A549 (cell line): Measurements from ENCODE around the gene ZSCAN10. TPM values are rescaled to one million over a fixed set of nuclear protein-coding genes. Genes with fewer than 3 reads are reported as not detected.

Experiments
- ATAC-seq, 2 experiments: fragments of 200-7000 bp in 1 of 2; fragments of >200 bp in 1 of 2; cut with Nextera tagmentation in 1 of 2; cut with Tn5 transposase in 1 of 2; 3 replicates each; pipeline versions ENCODE4 v1.8.0 to v1.9.1; 2018 to 2020; ENCODE audit warnings: mild to moderate bottlenecking in 1 of 2, moderate library complexity in 1 of 2
- CTCF ChIA-PET: fragments of 300-600 bp; sonication (Branson Sonifier 250); formaldehyde crosslinking; extraction: SDS; loops from one replicate; lab custom pipeline; 2021; ENCODE audit warnings: antibody characterized with exemption, inconsistent platforms; lab: Yijun Ruan, JAX
- POLR2A ChIA-PET: fragments of 350-600 bp; formaldehyde crosslinking; extraction: SDS; loops from one replicate; lab custom pipeline; 2021; ENCODE audit warnings: antibody characterized with exemption, inconsistent platforms; lab: Yijun Ruan, JAX
- DNase-seq, 2 experiments: peaks; one replicate each; pipeline versions ENCODE4 v3.0.0 to v3.0.0-alpha.2; 2011 to 2016; ENCODE audit warnings: low read depth in 1 of 2, low spot score in 1 of 2
- FAIRE-seq: peaks from 2 replicates; lab custom pipeline; 2011; peaks lifted over from hg19 to GRCh38; lab: Jason Lieb, UNC
- H3K27ac ChIP-seq, 2 experiments: fragments of >200 bp; sonication (Bioruptor Twin); formaldehyde crosslinking; 3 replicates each; pipeline ENCODE4 v1.5.1; 2016 to 2017
- H3K4me1 ChIP-seq: fragments of >200 bp; sonication (Bioruptor Twin); formaldehyde crosslinking; 3 replicates; pipeline ENCODE4 v1.6.1; 2016
- H3K4me2 ChIP-seq: fragments of >200 bp; sonication (Bioruptor Twin); formaldehyde crosslinking; 3 replicates; pipeline ENCODE4 v1.6.1; 2016
- H3K4me3 ChIP-seq: fragments of >200 bp; sonication (Bioruptor Twin); formaldehyde crosslinking; 3 replicates; pipeline ENCODE4 v1.5.1; 2016
- H3K9me3 ChIP-seq: fragments of >200 bp; sonication (Bioruptor Twin); formaldehyde crosslinking; 3 replicates; pipeline ENCODE4 v1.6.1; 2016
- CBX2 ChIP-seq: fragments of 200-600 bp; sonication (generic); IDR thresholded peaks from 2 replicates; pipeline ENCODE4 v1.6.1; 2016; ENCODE audit warnings: low read depth, mild to moderate bottlenecking, borderline replicate concordance
- EHF ChIP-seq: fragments of 250-450 bp; sonication (Bioruptor Pico); IDR thresholded peaks from 2 replicates; pipeline ENCODE4 v1.5.0; 2020; ENCODE audit warnings: mild to moderate bottlenecking
- EP300 ChIP-seq, 2 experiments: fragments of >200 bp; sonication (Bioruptor Twin); formaldehyde crosslinking; IDR thresholded peaks; 2 replicates in 1 of 2; 3 replicates in 1 of 2; pipeline ENCODE4 v1.6.1; 2016 to 2017
- FOSL2 ChIP-seq, 2 experiments: fragments of 450-650 bp in 1 of 2; fragments of >200 bp in 1 of 2; sonication (Bioruptor Twin) in 1 of 2; formaldehyde crosslinking; IDR thresholded peaks; 2 replicates each; pipeline versions ENCODE4 v1.5.0 to v1.6.1; 2016 to 2020; ENCODE audit warnings: mild to moderate bottlenecking in 1 of 2, moderate library complexity in 1 of 2
- HOXA7 ChIP-seq: fragments of 250-450 bp; sonication (Bioruptor Pico); IDR thresholded peaks from 2 replicates; pipeline ENCODE4 v1.5.0; 2020; ENCODE audit warnings: mild to moderate bottlenecking, moderate library complexity
- HOXB5 ChIP-seq: fragments of 250-450 bp; sonication (Bioruptor Pico); IDR thresholded peaks from 2 replicates; pipeline ENCODE4 v1.5.0; 2020; ENCODE audit warnings: mild to moderate bottlenecking, moderate library complexity
- PBX3 ChIP-seq: IDR thresholded peaks from 2 replicates; pipeline ENCODE4 v1.6.1; 2012
- PHF8 ChIP-seq: fragments of 200-600 bp; sonication (generic); IDR thresholded peaks from 2 replicates; pipeline ENCODE4 v1.6.1; 2016; ENCODE audit warnings: low read depth, mild to moderate bottlenecking, antibody characterized with exemption, moderate library complexity, borderline replicate concordance
- POLR2A ChIP-seq: IDR thresholded peaks from 2 replicates; pipeline ENCODE4 v1.6.1; 2012; ENCODE audit warnings: mild to moderate bottlenecking, low read length
- POLR2AphosphoS2 ChIP-seq: conservative IDR thresholded peaks from 2 replicates; pipeline ENCODE4 v1.6.1; 2012; ENCODE audit warnings: low read length, improper control_type of control experiment, inconsistent platforms
- ZC3H11A ChIP-seq: fragments of 450-650 bp; IDR thresholded peaks from 2 replicates; pipeline ENCODE4 v1.6.1; 2014; ENCODE audit warnings: antibody characterized with exemption, mild to moderate bottlenecking
- ZNF302 ChIP-seq: fragments of 250-450 bp; sonication (Bioruptor Pico); IDR thresholded peaks from 2 replicates; pipeline ENCODE4 v1.9.0; 2021; ENCODE audit warnings: inconsistent platforms, mild to moderate bottlenecking, moderate library complexity
- WGBS: methylation state at CpG from one replicate; pipeline ENCODE4 v1.1.6; 2017; ENCODE audit errors: missing lambda C conversion rate; 5-methylcytosine and 5-hydroxymethylcytosine counted together
- polyA plus RNA-seq, 4 experiments: library from polyadenylated mRNA; depleted of rRNA in 3 of 4; stranded (reverse); fragments of >200 nt; fragmentation: RNase III in 1 of 4; extraction: RNeasy Plus Mini Kit Qiagen cat#74134 plus additional on column Dnase treatment in 1 of 4; gene quantifications; 2 replicates in 3 of 4; 3 replicates in 1 of 4; pipeline ENCODE4 v1.2.3, GENCODE V29; 2011 to 2017
- TF ChIP-seq, protein P1 (sequence below): IDR thresholded peaks from 2 replicates; pipeline ENCODE4 v1.6.1; 2012; ENCODE audit warnings: low read depth, borderline replicate concordance
- TF ChIP-seq, protein P2 (sequence below): fragments of 250-450 bp; sonication (Bioruptor Pico); IDR thresholded peaks from 2 replicates; pipeline ENCODE4 v1.5.0; 2020; ENCODE audit warnings: low read depth, mild to moderate bottlenecking, moderate library complexity
- TF ChIP-seq, protein P3 (sequence below): fragments of 150-350 bp; IDR thresholded peaks from 2 replicates; pipeline ENCODE4 v1.6.1; 2014; ENCODE audit warnings: low read depth, mild to moderate bottlenecking, low read length
- TF ChIP-seq, protein P4 (sequence below): fragments of 250-450 bp; sonication (Bioruptor Pico); IDR thresholded peaks from 2 replicates; pipeline ENCODE4 v1.5.0; 2021; ENCODE audit warnings: mild to moderate bottlenecking, moderate library complexity, borderline replicate concordance
- TF ChIP-seq, protein P5 (sequence below): fragments of 450-650 bp; IDR thresholded peaks from 2 replicates; pipeline ENCODE4 v1.6.1; 2014; ENCODE audit warnings: antibody characterized with exemption
- TF ChIP-seq, protein P6 (sequence below): fragments of >200 bp; sonication (Bioruptor Twin); formaldehyde crosslinking; IDR thresholded peaks from 3 replicates; pipeline ENCODE4 v1.6.1; 2016

The ZSCAN10 gene
- polyA plus RNA-seq, 2 of the 4 experiments (the other 2 are of a cell fraction), result 0.08 TPM; not detected in 1

DNA sequence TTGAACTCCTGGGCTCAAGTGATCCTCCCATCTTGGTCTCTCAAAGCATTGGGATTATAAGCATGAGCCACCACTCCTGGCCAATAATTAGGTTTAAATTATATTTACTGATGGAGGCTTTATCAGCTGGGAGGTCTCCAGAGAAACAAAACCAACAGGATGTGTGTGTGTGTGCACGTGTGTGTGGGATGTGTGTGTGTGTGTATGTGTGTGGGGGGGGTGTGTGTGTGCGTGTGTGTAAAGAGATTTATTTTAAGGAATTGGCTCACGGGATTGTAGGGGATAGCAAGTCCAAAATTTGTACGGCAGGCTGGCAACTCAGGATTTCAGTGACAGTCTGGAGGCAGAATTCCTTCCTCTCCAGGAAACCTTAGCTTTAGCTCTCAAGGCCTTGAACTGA is 48.1 kb downstream of the ZSCAN10 start:
- Histone ChIP-seq H3K4me3 (no peak overlapping the region), H3K27ac (no peak overlapping the region), H3K9me3 (no peaks in the 10 kb centered on the region), H3K4me1 (peaks cover 3% of the 10 kb centered on the region; the same call in 1 of the 3 replicates), H3K4me2 (no peak overlapping the region)
- CTCF ChIA-PET, result interaction anchor here (0.5 to 6.2 kb wide), 8 partner anchors 8 to 80 kb away, joined by 3 to 104 read pairs (median 4); no protein-coding TSS in a partner anchor
- no peak for FAIRE-seq
- POLR2A ChIA-PET, result no interaction called here
- 82% methylated on average over 4 of the region's 4 CpGs for WGBS
- no peak for DNase-seq
- no peak for ATAC-seq
- TF ChIP-seq, protein P1, sequence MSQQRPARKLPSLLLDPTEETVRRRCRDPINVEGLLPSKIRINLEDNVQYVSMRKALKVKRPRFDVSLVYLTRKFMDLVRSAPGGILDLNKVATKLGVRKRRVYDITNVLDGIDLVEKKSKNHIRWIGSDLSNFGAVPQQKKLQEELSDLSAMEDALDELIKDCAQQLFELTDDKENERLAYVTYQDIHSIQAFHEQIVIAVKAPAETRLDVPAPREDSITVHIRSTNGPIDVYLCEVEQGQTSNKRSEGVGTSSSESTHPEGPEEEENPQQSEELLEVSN, result no peak
- TF ChIP-seq, protein P2, sequence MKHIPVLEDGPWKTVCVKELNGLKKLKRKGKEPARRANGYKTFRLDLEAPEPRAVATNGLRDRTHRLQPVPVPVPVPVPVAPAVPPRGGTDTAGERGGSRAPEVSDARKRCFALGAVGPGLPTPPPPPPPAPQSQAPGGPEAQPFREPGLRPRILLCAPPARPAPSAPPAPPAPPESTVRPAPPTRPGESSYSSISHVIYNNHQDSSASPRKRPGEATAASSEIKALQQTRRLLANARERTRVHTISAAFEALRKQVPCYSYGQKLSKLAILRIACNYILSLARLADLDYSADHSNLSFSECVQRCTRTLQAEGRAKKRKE (CRISPR knock-in tag), result no peak
- TF ChIP-seq, protein P3, sequence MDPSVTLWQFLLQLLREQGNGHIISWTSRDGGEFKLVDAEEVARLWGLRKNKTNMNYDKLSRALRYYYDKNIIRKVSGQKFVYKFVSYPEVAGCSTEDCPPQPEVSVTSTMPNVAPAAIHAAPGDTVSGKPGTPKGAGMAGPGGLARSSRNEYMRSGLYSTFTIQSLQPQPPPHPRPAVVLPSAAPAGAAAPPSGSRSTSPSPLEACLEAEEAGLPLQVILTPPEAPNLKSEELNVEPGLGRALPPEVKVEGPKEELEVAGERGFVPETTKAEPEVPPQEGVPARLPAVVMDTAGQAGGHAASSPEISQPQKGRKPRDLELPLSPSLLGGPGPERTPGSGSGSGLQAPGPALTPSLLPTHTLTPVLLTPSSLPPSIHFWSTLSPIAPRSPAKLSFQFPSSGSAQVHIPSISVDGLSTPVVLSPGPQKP, result no peak
- TF ChIP-seq CBX2 (no peak), PBX3 (no peak), HOXA7 (CRISPR knock-in tag) (no peak), POLR2AphosphoS2 (no peak), HOXB5 (no peak), ZNF302 (no peak)
- TF ChIP-seq, protein P4, sequence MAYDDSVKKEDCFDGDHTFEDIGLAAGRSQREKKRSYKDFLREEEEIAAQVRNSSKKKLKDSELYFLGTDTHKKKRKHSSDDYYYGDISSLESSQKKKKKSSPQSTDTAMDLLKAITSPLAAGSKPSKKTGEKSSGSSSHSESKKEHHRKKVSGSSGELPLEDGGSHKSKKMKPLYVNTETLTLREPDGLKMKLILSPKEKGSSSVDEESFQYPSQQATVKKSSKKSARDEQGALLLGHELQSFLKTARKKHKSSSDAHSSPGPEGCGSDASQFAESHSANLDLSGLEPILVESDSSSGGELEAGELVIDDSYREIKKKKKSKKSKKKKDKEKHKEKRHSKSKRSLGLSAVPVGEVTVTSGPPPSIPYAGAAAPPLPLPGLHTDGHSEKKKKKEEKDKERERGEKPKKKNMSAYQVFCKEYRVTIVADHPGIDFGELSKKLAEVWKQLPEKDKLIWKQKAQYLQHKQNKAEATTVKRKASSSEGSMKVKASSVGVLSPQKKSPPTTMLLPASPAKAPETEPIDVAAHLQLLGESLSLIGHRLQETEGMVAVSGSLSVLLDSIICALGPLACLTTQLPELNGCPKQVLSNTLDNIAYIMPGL (CRISPR knock-in tag), result no peak
- TF ChIP-seq, protein P5, sequence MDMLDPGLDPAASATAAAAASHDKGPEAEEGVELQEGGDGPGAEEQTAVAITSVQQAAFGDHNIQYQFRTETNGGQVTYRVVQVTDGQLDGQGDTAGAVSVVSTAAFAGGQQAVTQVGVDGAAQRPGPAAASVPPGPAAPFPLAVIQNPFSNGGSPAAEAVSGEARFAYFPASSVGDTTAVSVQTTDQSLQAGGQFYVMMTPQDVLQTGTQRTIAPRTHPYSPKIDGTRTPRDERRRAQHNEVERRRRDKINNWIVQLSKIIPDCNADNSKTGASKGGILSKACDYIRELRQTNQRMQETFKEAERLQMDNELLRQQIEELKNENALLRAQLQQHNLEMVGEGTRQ, result no peak

DNA sequence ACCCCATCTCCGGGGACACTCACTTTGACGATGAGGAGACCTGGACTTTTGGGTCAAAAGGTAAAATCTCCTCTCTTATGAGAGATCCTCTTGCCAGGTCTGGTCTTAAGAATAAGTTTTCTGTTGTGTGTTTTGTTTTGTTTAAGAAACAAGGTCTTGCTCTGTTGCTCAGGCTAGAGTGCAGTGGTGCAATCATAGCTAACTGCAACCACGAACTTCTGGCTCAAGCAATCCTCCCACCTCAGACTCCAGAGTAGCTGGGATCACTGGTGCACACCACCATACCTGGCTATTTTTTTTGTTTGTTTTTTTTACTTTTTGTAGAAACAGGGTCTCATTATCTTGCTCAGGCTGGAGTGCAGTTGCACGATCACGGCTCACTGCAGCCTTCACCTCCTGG is 48.6 kb downstream of the ZSCAN10 start:
- DNase-seq (no peak), ATAC-seq (no peak), FAIRE-seq (no peak)
- Histone ChIP-seq H3K4me1 (peaks cover 3% of the 10 kb centered on the region; the same call in 1 of the 3 replicates), H3K4me3 (no peak overlapping the region), H3K9me3 (no peaks in the 10 kb centered on the region), H3K4me2 (no peak overlapping the region), H3K27ac (no peak overlapping the region)
- POLR2A ChIA-PET, result interaction anchor here (1.2 kb wide), 1 partner anchor 8 kb away, joined by 3 read pairs; no protein-coding TSS in a partner anchor
- CTCF ChIA-PET, result interaction anchor here (0.5 to 6.2 kb wide), 8 partner anchors 8 to 81 kb away, joined by 3 to 104 read pairs (median 4); no protein-coding TSS in a partner anchor
- WGBS, result 84% methylated on average over 5 of the region's 5 CpGs
- TF ChIP-seq EHF (CRISPR knock-in tag) (no peak), PHF8 (no peak), CBX2 (no peak), FOSL2 (IDR thresholded peaks at IDR 0.05) (no peak), FOSL2 (CRISPR knock-in tag; IDR thresholded peaks at IDR 0.05) (no peak), ZC3H11A (no peak), POLR2A (no peak), EP300 (IDR thresholded peaks at IDR 0.05) (no peak)
- TF ChIP-seq, protein P6, sequence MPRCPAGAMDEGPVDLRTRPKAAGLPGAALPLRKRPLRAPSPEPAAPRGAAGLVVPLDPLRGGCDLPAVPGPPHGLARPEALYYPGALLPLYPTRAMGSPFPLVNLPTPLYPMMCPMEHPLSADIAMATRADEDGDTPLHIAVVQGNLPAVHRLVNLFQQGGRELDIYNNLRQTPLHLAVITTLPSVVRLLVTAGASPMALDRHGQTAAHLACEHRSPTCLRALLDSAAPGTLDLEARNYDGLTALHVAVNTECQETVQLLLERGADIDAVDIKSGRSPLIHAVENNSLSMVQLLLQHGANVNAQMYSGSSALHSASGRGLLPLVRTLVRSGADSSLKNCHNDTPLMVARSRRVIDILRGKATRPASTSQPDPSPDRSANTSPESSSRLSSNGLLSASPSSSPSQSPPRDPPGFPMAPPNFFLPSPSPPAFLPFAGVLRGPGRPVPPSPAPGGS, result no peak
